Activated naive CD4-positive, alpha-beta T cell treated with anti-CD3 and anti-CD28 coated beads, Interleukin-2, amount 10 ng/mL, durations not matched to agents 7 days and 5 days (primary cell): ENCODE results near the gene VPS72.
A peak's percentile ranks its signal among the peaks of the same experiment; 100 is the strongest.
"Not testable (repeated sequence)": the region's sequence is repeated elsewhere in the genome, so short reads cannot be mapped to it uniquely, and the experiment has no call there.

Experiments
- CTCF ChIA-PET: fragments of 350-600 bp; sonication (Branson Sonifier 250); formaldehyde crosslinking; loops from one replicate; lab custom pipeline; 2021; ENCODE audit warnings: antibody characterized with exemption; lab: Charles Lee
- DNase-seq: peaks from one replicate; pipeline ENCODE4 v3.0.0-alpha.2; 2020
- H3K27ac Mint-ChIP-seq: one replicate; pipeline ENCODE4 v1.8.0; 2021; ENCODE audit warnings: mild to moderate bottlenecking, moderate library complexity, mixed read lengths
- H3K27me3 Mint-ChIP-seq: one replicate; pipeline ENCODE4 v1.8.0; 2021; ENCODE audit warnings: mild to moderate bottlenecking, mixed read lengths
- H3K36me3 Mint-ChIP-seq: one replicate; pipeline ENCODE4 v1.8.0; 2021; ENCODE audit warnings: mixed read lengths
- H3K4me1 Mint-ChIP-seq: one replicate; pipeline ENCODE4 v1.8.0; 2021; ENCODE audit warnings: mixed read lengths
- H3K4me3 Mint-ChIP-seq: one replicate; pipeline ENCODE4 v1.8.0; 2021; ENCODE audit warnings: mild to moderate bottlenecking, moderate library complexity, mixed read lengths
- H3K9me3 Mint-ChIP-seq: one replicate; pipeline ENCODE4 v1.8.0; 2021; ENCODE audit warnings: mixed read lengths

The VPS72 gene

DNA sequence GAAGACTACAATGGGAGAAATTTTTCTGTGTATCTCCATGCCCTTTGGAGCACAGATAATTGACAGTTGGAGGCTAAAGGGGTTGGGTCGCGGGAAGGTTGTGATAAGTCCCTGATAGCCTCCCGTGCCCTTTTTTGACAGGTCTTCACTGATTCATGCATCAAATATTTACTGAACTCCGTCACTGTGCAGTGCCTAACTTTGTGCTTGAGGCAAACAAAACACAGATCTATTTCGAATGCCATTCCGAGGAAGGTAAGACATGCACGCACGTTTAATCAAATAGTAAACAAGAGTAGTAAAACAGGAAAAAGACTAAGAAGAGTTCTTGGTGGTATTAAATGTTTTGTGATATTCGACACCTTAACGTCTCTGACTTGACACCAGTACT lies 7.9 kb upstream of the VPS72 start:
- CTCF ChIA-PET, result no interaction called here
- DNase-seq, result no peak
- peak overlapping the region; percentile 92 for H3K4me3 Mint-ChIP-seq

DNA sequence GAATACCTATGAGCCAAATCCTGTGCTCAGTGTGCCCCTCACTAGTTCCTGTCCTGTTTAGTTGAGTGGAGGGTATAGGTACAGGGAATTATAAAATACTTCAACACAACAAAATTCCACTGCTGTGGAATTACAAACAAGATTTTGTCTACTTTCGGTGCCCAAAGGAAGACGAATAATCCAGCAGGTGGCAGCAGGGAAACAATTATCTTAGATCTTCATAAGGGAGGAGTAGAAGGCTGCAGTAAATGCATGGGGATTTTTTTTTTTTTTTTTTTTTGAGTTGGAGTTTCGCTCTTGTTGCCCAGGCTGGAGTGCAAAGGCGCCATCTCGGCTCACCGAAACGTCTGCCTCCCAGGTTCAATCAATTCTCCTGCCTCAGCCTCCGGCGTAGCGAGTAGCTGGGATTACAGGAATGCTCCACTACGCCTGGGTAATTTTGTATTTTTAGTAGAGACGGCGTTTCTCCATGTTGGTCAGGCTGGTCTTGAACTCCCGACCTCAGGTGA lies 6.3 kb upstream of the VPS72 start:
- peaks cover 34% of the 10 kb centered on the region for H3K4me1 Mint-ChIP-seq
- peak; percentile 77 for DNase-seq
- peak overlapping the region; percentile 35 for H3K4me3 Mint-ChIP-seq
- H3K27ac Mint-ChIP-seq, result peak overlapping the region; percentile 67
- no peaks in the 10 kb centered on the region for H3K9me3 Mint-ChIP-seq
- CTCF ChIA-PET, result interaction anchor here (0.7 to 2.3 kb wide), 3 partner anchors 56 to 147 kb away, joined by 3 to 17 read pairs (median 5); no protein-coding TSS in a partner anchor
- peaks cover 46% of the 10 kb centered on the region for H3K27me3 Mint-ChIP-seq
- peaks cover 13% of the 10 kb centered on the region for H3K36me3 Mint-ChIP-seq

More for the DNA sequence above, 7.9 kb upstream of the VPS72 start:
- Mint-ChIP-seq H3K27me3 (peaks cover 34% of the 10 kb centered on the region), H3K27ac (peak overlapping the region; percentile 98), H3K4me1 (peaks cover 45% of the 10 kb centered on the region), H3K9me3 (no peaks in the 10 kb centered on the region), H3K36me3 (peaks cover 17% of the 10 kb centered on the region)

DNA sequence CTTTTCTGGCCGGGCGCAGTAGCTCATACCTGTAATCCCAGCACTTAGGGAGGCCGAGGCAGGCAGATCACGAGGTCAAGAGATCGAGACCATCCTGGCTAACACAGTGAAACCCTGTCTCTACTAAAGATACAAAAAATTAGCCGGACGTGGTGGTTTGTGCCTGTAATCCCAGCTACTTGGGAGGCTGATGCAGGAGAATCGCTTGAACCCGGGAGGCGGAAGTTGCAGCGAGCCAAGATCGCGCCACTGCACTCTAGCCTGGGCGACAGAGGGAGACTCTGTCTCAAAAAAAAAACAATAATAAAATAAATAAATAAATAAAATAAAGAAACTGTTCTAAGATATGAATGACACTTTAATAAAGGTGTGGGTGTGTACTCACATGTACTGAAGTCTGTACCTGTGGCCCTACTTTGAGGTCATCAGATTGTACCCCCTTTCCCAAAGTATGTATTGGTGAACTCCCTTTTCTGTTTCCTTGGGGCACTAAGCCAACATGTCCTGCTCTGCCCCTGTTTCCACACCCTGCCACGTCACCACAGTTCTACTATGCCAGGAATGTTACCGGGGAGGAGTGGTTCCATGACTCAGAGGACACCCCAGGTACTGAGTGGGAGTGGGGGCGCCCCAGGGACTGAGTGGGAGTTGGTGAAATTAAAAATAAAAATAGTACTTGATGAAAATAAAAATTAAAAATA lies 5.0 kb upstream of the VPS72 start:
- peaks cover 35% of the 10 kb centered on the region for H3K4me1 Mint-ChIP-seq

DNA sequence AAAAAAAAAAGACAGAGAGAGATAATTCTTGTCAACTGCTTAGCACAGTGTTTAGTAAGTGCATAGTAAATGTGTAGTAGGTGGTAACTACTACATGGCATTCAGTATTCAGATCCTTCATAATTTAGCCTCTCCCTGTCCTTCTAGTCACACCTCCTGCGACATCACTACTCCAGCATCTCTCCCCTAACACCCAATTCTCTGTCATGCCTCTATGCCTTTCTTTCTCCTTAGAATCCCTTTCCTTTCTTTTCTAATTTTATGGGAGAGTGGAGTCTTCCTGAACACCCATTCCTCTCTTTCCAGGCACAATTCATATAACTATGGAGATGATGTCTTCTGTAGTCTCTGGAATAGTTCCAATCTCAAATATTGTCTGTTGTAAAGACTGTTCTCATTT lies 3.9 kb upstream of the VPS72 start:
- DNase-seq, result no peak
- Mint-ChIP-seq H3K4me1 (peaks cover 37% of the 10 kb centered on the region), H3K4me3 (no peak overlapping the region), H3K9me3 (no peaks in the 10 kb centered on the region), H3K36me3 (peaks cover 8% of the 10 kb centered on the region), H3K27me3 (peaks cover 46% of the 10 kb centered on the region), H3K27ac (no peak overlapping the region)
- CTCF ChIA-PET, result interaction anchor here (2.1 to 2.3 kb wide), 2 partner anchors 58 to 147 kb away, joined by 12 to 17 read pairs; no protein-coding TSS in a partner anchor

More for the DNA sequence above, 5.0 kb upstream of the VPS72 start:
- not testable (repeated sequence) for H3K4me3 Mint-ChIP-seq, H3K9me3 Mint-ChIP-seq, DNase-seq, H3K27ac Mint-ChIP-seq
- Mint-ChIP-seq H3K36me3 (peaks cover 13% of the 10 kb centered on the region), H3K27me3 (peaks cover 46% of the 10 kb centered on the region)
- CTCF ChIA-PET, result interaction anchor here (1.1 to 2.3 kb wide), 5 partner anchors 31 to 149 kb away, joined by 3 to 17 read pairs (median 4); partner anchors contain the start of gene PSMD4

DNA sequence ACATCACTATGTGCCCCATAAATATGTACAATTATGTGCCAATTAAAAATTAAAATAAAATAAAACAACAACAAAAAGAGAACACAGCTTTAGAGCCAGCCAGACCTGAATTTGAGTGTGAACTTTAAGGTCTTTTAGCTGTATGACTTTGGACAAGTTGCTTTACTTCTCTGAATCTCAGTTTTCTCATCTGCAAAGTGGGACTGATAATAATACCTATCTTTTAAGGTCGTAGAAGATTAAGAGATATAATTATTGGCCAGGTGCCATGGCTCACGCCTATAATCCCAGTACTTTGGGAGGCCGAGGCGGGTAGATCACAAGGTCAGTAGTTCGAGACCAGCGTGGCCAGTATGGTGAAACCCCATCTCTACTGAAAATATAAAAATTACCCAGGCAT lies 3.3 kb upstream of the VPS72 start:
- peaks cover 43% of the 10 kb centered on the region for H3K27me3 Mint-ChIP-seq
- CTCF ChIA-PET, result no interaction called here
- H3K9me3 Mint-ChIP-seq, result no peaks in the 10 kb centered on the region
- DNase-seq, result no peak
- H3K4me1 Mint-ChIP-seq, result peaks cover 42% of the 10 kb centered on the region
- H3K27ac Mint-ChIP-seq, result no peak overlapping the region
- peaks cover 4% of the 10 kb centered on the region for H3K36me3 Mint-ChIP-seq
- no peak overlapping the region for H3K4me3 Mint-ChIP-seq

DNA sequence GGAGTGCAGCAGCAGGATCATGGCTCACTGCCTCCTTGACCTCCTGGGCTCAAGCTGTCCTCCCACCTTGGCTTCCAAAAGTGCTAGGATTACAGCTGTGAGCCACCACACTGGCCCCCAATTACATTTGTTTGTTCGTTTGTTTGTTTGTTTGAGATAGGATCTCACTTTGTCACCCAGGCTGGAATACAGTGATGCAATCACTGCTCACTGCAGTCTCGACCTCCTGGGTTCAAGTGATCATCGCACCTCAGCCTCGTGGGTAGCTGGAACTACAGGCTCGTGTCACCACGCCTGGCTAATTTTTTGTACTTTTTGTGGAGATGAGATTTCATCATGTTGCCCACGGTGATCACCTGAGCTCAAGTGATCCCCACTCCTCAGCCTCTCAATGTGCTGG lies 2.0 kb upstream of the VPS72 start:
- peaks cover 3% of the 10 kb centered on the region for H3K36me3 Mint-ChIP-seq
- DNase-seq, result no peak
- H3K4me1 Mint-ChIP-seq, result peaks cover 39% of the 10 kb centered on the region
- H3K27me3 Mint-ChIP-seq, result peaks cover 41% of the 10 kb centered on the region
- CTCF ChIA-PET, result interaction anchor here (1.1 kb wide), 1 partner anchor 35 kb away, joined by 4 read pairs; the partner anchor contains the start of gene TNFAIP8L2
- no peak overlapping the region for H3K27ac Mint-ChIP-seq
- no peak overlapping the region for H3K4me3 Mint-ChIP-seq
- no peaks in the 10 kb centered on the region for H3K9me3 Mint-ChIP-seq

DNA sequence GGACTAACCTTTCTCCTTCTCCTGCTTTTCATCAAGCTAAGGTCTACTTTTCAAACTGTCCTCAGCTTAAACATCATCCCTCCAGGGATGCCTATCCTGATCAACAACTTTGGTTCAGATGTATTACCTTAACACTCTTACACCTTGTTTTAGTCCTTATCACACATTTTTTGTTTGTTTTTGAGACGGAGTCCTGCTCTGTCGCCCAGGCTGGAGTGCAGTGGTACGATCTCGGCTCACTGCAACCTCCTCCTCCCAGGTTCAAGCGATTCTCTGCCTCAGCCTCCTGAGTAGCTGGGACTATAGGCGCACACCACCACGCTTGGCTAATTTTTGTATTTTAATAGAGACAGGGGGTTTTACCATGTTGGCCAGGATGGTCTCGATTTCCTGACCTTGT lies 1.3 kb downstream of the VPS72 start:
- H3K4me3 Mint-ChIP-seq, result peak overlapping the region; percentile 99
- CTCF ChIA-PET, result interaction anchor here (1.6 to 2.7 kb wide), 2 partner anchors 62 to 64 kb away, joined by 3 to 12 read pairs; no protein-coding TSS in a partner anchor

DNA sequence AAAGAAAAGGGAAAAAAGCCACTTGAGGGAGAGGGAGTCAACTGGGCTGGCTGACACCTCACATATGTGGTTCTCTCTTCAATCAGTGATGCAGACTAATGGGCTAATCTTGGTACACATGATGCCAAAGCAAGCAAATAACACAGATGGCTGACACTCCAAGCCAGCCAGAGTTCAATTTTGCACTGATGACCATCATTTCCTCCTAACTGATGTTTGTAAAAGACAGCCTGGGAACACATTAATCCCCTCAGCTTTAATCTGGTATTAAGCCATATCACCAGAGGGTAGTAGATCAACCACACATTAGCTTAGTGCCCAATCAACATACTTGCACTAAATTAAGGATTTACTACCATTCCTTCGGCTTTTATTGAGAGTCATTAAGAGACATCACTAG lies 2.8 kb downstream of the VPS72 start:
- CTCF ChIA-PET, result interaction anchor here (1.4 kb wide), 1 partner anchor 63 kb away, joined by 3 read pairs; no protein-coding TSS in a partner anchor
- Mint-ChIP-seq H3K36me3 (peaks cover 33% of the 10 kb centered on the region), H3K4me3 (no peak overlapping the region), H3K9me3 (no peaks in the 10 kb centered on the region), H3K27ac (no peak overlapping the region), H3K4me1 (peaks cover 35% of the 10 kb centered on the region), H3K27me3 (peaks cover 5% of the 10 kb centered on the region)
- no peak for DNase-seq

More for the DNA sequence above, 1.3 kb downstream of the VPS72 start:
- Mint-ChIP-seq H3K4me1 (peaks cover 35% of the 10 kb centered on the region), H3K36me3 (peaks cover 22% of the 10 kb centered on the region), H3K27me3 (peaks cover 18% of the 10 kb centered on the region)
- H3K9me3 Mint-ChIP-seq, DNase-seq, H3K27ac Mint-ChIP-seq: not testable (repeated sequence)

DNA sequence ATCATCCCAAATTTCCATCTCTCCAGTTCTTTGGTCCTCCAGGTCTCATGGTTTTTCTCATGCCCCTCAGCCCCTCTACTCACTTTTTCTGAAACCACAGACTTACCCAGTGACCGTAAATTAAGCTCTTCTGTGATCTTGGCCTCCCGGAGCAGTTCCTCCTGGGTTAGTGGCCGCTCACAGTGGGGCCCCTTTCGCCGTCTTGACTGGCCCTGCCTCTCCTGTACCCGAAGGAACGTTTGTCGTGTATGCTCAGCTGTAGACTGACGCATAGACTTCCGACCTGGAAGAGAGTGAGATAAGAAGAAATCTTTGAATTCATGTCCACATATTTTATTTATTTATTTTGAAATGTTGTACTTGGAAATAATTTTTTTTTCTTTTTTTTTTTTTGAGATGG lies 5.8 kb downstream of the VPS72 start:
- Mint-ChIP-seq H3K27me3 (no peaks in the 10 kb centered on the region), H3K27ac (no peak overlapping the region), H3K4me1 (peaks cover 19% of the 10 kb centered on the region), H3K4me3 (no peak overlapping the region), H3K36me3 (peaks cover 48% of the 10 kb centered on the region), H3K9me3 (no peaks in the 10 kb centered on the region)
- CTCF ChIA-PET, result no interaction called here
- no peak for DNase-seq

DNA sequence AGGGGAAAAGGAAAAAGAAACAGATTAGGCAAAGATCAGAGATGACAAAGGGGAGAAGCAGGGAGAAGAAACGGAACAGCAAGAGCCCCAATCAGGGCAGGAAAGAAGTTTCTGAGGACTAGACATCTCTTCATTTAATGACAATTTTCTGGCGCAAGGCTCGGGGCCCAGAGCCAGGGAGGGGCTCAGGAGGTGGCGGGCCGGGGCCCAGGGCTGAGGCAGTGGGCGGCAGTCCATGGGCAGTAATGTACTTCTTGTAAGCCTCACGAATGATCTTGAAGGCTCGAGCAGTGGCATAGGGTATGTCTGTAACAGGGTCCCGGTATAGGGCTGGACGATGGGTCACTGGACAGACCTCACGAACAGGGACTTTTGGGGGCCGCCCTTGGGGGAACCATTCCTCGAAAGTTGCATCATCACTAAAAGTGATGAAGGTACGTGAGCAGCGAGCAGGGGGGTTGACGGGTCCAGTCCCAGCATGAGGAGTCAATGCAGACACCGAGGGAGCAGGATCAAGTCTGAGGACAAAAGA lies 13.4 kb downstream of the VPS72 start:
- Mint-ChIP-seq H3K4me3 (no peak overlapping the region), H3K27ac (peak overlapping the region; percentile 47), H3K9me3 (no peaks in the 10 kb centered on the region), H3K36me3 (peaks cover 55% of the 10 kb centered on the region), H3K4me1 (no peaks in the 10 kb centered on the region), H3K27me3 (no peaks in the 10 kb centered on the region)
- DNase-seq, result no peak
- CTCF ChIA-PET, result interaction anchor here (0.6 to 1.4 kb wide), 5 partner anchors 8 to 485 kb away, joined by 3 to 4 read pairs (median 4); partner anchors contain the start of genes LYSMD1 and SCNM1

DNA sequence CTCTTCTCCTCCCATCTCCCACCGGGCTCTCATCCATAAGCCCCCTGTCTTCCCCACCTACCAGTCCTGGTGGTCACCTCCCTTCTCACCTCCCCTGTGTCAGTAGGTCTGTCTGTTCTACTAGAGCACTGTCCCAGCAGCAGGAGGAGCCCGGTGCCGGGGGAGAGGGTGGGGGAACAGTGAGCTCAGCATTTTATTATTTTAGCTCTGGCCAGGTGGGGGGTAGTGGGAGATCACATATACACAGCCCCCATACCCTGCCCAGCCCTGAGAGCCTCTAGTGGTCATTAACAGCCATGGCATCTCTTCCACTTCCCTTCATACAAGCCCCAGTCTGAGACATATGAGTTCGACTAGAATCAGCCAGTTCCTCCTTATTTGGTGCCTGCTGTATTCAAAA lies 14.1 kb downstream of the VPS72 start, which contains the start of gene TMOD4:
Gene TMOD4, minus strand, starts transcription at position 119 of the 400 bp plus-strand sequence. CDS start 1,106 bp downstream, outside the sequence.
- H3K9me3 Mint-ChIP-seq, result no peaks in the 10 kb centered on the region
- CTCF ChIA-PET, result interaction anchor here (0.6 to 1.0 kb wide), 3 partner anchors 9 to 486 kb away, joined by 3 to 4 read pairs (median 4); no protein-coding TSS in a partner anchor
- H3K27ac Mint-ChIP-seq, result peak within 1 kb of the TSS; percentile 47
- H3K4me1 Mint-ChIP-seq, result no peaks in the 10 kb centered on the region
- H3K4me3 Mint-ChIP-seq, result no peak within 1 kb of the TSS
- no peak for DNase-seq
- H3K27me3 Mint-ChIP-seq, result no peaks in the 10 kb centered on the region
- H3K36me3 Mint-ChIP-seq, result peaks cover 49% of the 10 kb centered on the region

DNA sequence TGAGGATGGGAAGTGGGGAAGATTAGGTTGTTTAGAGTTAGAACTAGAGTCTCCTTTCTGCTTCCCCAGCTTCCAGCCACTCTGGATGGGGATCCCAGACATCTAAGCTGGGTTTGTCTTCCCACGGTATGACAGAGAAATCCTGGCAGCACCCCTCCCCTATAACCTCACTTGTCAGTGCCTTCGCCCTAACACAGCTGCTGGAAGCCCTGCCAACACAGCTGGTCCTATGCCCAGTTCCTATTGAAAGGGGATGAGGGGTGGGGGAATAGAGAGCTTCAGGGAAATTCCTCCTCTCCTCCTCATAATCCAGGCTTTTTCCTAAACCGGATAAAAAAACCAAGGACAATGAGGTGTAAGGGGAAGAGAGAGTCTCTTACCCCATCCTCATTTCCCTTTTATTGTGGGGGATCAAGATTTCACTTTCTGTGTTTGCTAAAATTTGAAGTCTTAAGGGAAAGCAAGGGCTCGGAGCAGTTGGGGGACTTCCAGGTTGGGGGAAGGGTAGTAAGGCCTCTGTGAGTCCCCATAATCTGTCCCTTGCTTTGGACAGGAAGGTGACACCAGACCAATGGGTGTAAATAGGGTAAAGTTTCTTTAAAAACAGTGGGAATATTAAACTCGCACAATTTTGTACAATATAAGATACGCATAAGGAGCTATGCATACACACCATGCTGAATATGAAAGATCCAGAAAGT lies 14.8 kb downstream of the VPS72 start:
- DNase-seq, result no peak
- Mint-ChIP-seq H3K36me3 (peaks cover 43% of the 10 kb centered on the region), H3K4me1 (no peaks in the 10 kb centered on the region), H3K9me3 (no peaks in the 10 kb centered on the region), H3K27ac (peak overlapping the region; percentile 30), H3K4me3 (no peak overlapping the region), H3K27me3 (no peaks in the 10 kb centered on the region)
- CTCF ChIA-PET, result interaction anchor here (0.7 to 1.3 kb wide), 4 partner anchors 8 to 75 kb away, joined by 3 to 4 read pairs (median 4); no protein-coding TSS in a partner anchor

DNA sequence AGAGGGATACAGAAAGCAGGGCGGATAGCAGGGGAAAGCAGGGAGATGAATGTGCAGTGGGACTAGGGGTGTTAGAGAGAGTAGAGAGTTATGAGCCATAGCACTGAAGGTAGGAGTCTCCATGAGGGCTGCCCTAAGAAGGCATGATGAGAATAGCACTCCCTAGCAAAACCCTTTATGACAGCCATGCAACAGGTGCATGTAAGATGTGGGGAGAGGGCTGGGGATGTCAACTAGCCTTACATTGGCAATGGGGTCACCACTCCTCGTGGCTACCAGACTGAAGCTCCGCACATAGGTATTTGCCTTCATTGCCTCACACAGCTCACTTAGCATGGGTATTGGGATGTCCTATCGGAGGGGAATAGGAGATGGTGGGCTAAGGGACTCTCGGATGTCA lies 18.8 kb downstream of the VPS72 start:
- Mint-ChIP-seq H3K27me3 (no peaks in the 10 kb centered on the region), H3K9me3 (no peaks in the 10 kb centered on the region), H3K4me3 (no peak overlapping the region), H3K27ac (no peak overlapping the region), H3K4me1 (peaks cover 21% of the 10 kb centered on the region), H3K36me3 (peaks cover 39% of the 10 kb centered on the region)
- no peak for DNase-seq
- CTCF ChIA-PET, result interaction anchor here (0.5 to 1.1 kb wide), 4 partner anchors 14 to 169 kb away, joined by 3 to 7 read pairs (median 3); no protein-coding TSS in a partner anchor
